Thyroid gland (tissue), 4 donors: ENCODE measurements around the gene FOXI2.

Source experiments
- POLR2A ChIP-seq, 2 donors: fragments of 450-650 bp; IDR thresholded peaks; one replicate each; pipeline ENCODE4 v1.6.1; 2017; ENCODE audit warnings: antibody characterized with exemption in 2 of 2, mild to moderate bottlenecking in 2 of 2, moderate library complexity in 1 of 2
- TF ChIP-seq, protein P1 (sequence below), 6 experiments: fragments of 200-600 bp in 3 of 6; fragments of 450-650 bp in 3 of 6; sonication (generic) in 3 of 6; IDR thresholded peaks; one replicate each; pipeline ENCODE4 v1.5.1; 2016 to 2019; ENCODE audit warnings: antibody characterized with exemption in 6 of 6, mild to moderate bottlenecking in 2 of 6, inconsistent platforms in 1 of 6, moderate library complexity in 1 of 6

GRCh38 chr10:127776816-127777215 is 39.8 kb downstream of the FOXI2 start:
- TF ChIP-seq, protein P1, sequence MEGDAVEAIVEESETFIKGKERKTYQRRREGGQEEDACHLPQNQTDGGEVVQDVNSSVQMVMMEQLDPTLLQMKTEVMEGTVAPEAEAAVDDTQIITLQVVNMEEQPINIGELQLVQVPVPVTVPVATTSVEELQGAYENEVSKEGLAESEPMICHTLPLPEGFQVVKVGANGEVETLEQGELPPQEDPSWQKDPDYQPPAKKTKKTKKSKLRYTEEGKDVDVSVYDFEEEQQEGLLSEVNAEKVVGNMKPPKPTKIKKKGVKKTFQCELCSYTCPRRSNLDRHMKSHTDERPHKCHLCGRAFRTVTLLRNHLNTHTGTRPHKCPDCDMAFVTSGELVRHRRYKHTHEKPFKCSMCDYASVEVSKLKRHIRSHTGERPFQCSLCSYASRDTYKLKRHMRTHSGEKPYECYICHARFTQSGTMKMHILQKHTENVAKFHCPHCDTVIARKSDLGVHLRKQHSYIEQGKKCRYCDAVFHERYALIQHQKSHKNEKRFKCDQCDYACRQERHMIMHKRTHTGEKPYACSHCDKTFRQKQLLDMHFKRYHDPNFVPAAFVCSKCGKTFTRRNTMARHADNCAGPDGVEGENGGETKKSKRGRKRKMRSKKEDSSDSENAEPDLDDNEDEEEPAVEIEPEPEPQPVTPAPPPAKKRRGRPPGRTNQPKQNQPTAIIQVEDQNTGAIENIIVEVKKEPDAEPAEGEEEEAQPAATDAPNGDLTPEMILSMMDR (IDR thresholded peaks at IDR 0.05) = no peak
- TF ChIP-seq POLR2A (IDR thresholded peaks at IDR 0.05) = no peak
